ENCODE results near the gene NUPR2. TPM values are rescaled to one million over a fixed set of nuclear protein-coding genes. Genes with fewer than 3 reads are reported as not detected.
A peak's percentile ranks its signal among the peaks of the same experiment; 100 is the strongest.
"Not testable (repeated sequence)": the region's sequence is repeated elsewhere in the genome, so short reads cannot be mapped to it uniquely, and the experiment has no call there.

NUPR2 gene
- total RNA-seq = not detected

GRCh38 chr7:56115852-56116538 lies at the start of gene NUPR2:
TSS of gene NUPR2 (minus strand) at chr7:56116417. CDS start at chr7:56116314, 103 bp downstream.
- H3K4me3 Mint-ChIP-seq = no peak within 1 kb of the TSS

GRCh38 chr7:56157238-56157790 lies 41.1 kb upstream of the NUPR2 start:
- Mint-ChIP-seq H3K4me1 (no peaks in the 10 kb centered on the region), H3K9me3 (peaks cover 17% of the 10 kb centered on the region), H3K27ac (no peak overlapping the region), H3K36me3 (ENCODE audit: low read depth) (no peaks in the 10 kb centered on the region), H3K27me3 (peaks cover 10% of the 10 kb centered on the region), H3K4me3 (no peak overlapping the region)
- ATAC-seq (replicated peaks) = no peak

More at GRCh38 chr7:56115852-56116538, at the start of gene NUPR2:
- H3K36me3 Mint-ChIP-seq (ENCODE audit: low read depth) = no peaks in the 10 kb centered on the region
- ATAC-seq (replicated peaks) = no peak
- no peaks in the 10 kb centered on the region for H3K9me3 Mint-ChIP-seq
- H3K27ac Mint-ChIP-seq = no peak within 1 kb of the TSS
- H3K27me3 Mint-ChIP-seq = peaks cover 4% of the 10 kb centered on the region
- H3K4me1 Mint-ChIP-seq = no peaks in the 10 kb centered on the region

- H3K27ac Mint-ChIP-seq; H3K36me3 Mint-ChIP-seq (ENCODE audit: low read depth); H3K9me3 Mint-ChIP-seq; H3K4me3 Mint-ChIP-seq; H3K4me1 Mint-ChIP-seq; H3K27me3 Mint-ChIP-seq; ATAC-seq (replicated peaks): not testable (repeated sequence)
Observed at GRCh38 chr7:56131062-56131461, 14.8 kb upstream of the NUPR2 start.

GRCh38 chr7:56127241-56127975 lies 11.2 kb upstream of the NUPR2 start:
- H3K9me3 Mint-ChIP-seq = no peaks in the 10 kb centered on the region
- no peaks in the 10 kb centered on the region for H3K27me3 Mint-ChIP-seq
- no peak overlapping the region for H3K4me3 Mint-ChIP-seq
- H3K27ac Mint-ChIP-seq = no peak overlapping the region
- H3K4me1 Mint-ChIP-seq = no peaks in the 10 kb centered on the region
- no peaks in the 10 kb centered on the region for H3K36me3 Mint-ChIP-seq (ENCODE audit: low read depth)
- no peak for ATAC-seq (replicated peaks)

GRCh38 chr7:56125831-56126230 lies 9.6 kb upstream of the NUPR2 start:
- Mint-ChIP-seq H3K27me3 (no peaks in the 10 kb centered on the region), H3K36me3 (ENCODE audit: low read depth) (no peaks in the 10 kb centered on the region)
- no peak for ATAC-seq (replicated peaks)

GRCh38 chr7:56124981-56125380 lies 8.8 kb upstream of the NUPR2 start:
- Mint-ChIP-seq H3K36me3 (ENCODE audit: low read depth) (no peaks in the 10 kb centered on the region), H3K4me3 (no peak overlapping the region), H3K9me3 (no peaks in the 10 kb centered on the region), H3K4me1 (no peaks in the 10 kb centered on the region), H3K27ac (no peak overlapping the region), H3K27me3 (no peaks in the 10 kb centered on the region)
- no peak for ATAC-seq (replicated peaks)

More at GRCh38 chr7:56125831-56126230, 9.6 kb upstream of the NUPR2 start:
- Mint-ChIP-seq H3K9me3 (no peaks in the 10 kb centered on the region), H3K4me1 (no peaks in the 10 kb centered on the region), H3K4me3 (no peak overlapping the region), H3K27ac (no peak overlapping the region)

- H3K9me3 Mint-ChIP-seq = no peaks in the 10 kb centered on the region
- no peak overlapping the region for H3K27ac Mint-ChIP-seq
- no peaks in the 10 kb centered on the region for H3K36me3 Mint-ChIP-seq (ENCODE audit: low read depth)
- no peak overlapping the region for H3K4me3 Mint-ChIP-seq
- ATAC-seq (replicated peaks) = no peak
- no peaks in the 10 kb centered on the region for H3K4me1 Mint-ChIP-seq
- H3K27me3 Mint-ChIP-seq = peaks cover 4% of the 10 kb centered on the region
Observed at GRCh38 chr7:56121440-56121839, 5.2 kb upstream of the NUPR2 start.

GRCh38 chr7:56112244-56112643 lies 4.0 kb downstream of the NUPR2 start:
- not testable (repeated sequence) for H3K36me3 Mint-ChIP-seq (ENCODE audit: low read depth); H3K4me3 Mint-ChIP-seq; ATAC-seq (replicated peaks); H3K27ac Mint-ChIP-seq; H3K9me3 Mint-ChIP-seq; H3K27me3 Mint-ChIP-seq; H3K4me1 Mint-ChIP-seq

GRCh38 chr7:56110611-56111010 lies 5.6 kb downstream of the NUPR2 start:
- Mint-ChIP-seq H3K36me3 (ENCODE audit: low read depth) (peaks cover 11% of the 10 kb centered on the region), H3K27ac (no peak overlapping the region), H3K27me3 (no peaks in the 10 kb centered on the region), H3K9me3 (no peaks in the 10 kb centered on the region), H3K4me1 (peaks cover 14% of the 10 kb centered on the region), H3K4me3 (no peak overlapping the region)
- peak; percentile 22 for ATAC-seq (replicated peaks)

GRCh38 chr7:56107954-56108258 lies 8.3 kb downstream of the NUPR2 start:
- Mint-ChIP-seq H3K27ac (peak overlapping the region; percentile 96), H3K36me3 (ENCODE audit: low read depth) (peaks cover 38% of the 10 kb centered on the region), H3K4me1 (peaks cover 19% of the 10 kb centered on the region), H3K4me3 (peak overlapping the region; percentile 92), H3K9me3 (no peaks in the 10 kb centered on the region), H3K27me3 (no peaks in the 10 kb centered on the region)
- ATAC-seq (replicated peaks) = no peak

- ATAC-seq (replicated peaks) = peak; percentile 99
- peak within 1 kb of the TSS; percentile 96 for H3K27ac Mint-ChIP-seq
- peak within 1 kb of the TSS; percentile 92 for H3K4me3 Mint-ChIP-seq
- H3K4me1 Mint-ChIP-seq = peaks cover 19% of the 10 kb centered on the region
- H3K27me3 Mint-ChIP-seq = no peaks in the 10 kb centered on the region
- H3K9me3 Mint-ChIP-seq = no peaks in the 10 kb centered on the region
- peaks cover 53% of the 10 kb centered on the region for H3K36me3 Mint-ChIP-seq (ENCODE audit: low read depth)
Observed at GRCh38 chr7:56106108-56107073, 9.8 kb downstream of the NUPR2 start, which contains the start of gene CHCHD2. TSS of gene CHCHD2 (minus strand) at chr7:56106476. CDS start at chr7:56106413, 63 bp downstream.

GRCh38 chr7:56105508-56105907 lies 10.7 kb downstream of the NUPR2 start:
- ATAC-seq (replicated peaks) = peak; percentile 41
- Mint-ChIP-seq H3K27me3 (no peaks in the 10 kb centered on the region), H3K36me3 (ENCODE audit: low read depth) (peaks cover 62% of the 10 kb centered on the region), H3K9me3 (no peaks in the 10 kb centered on the region), H3K27ac (peak overlapping the region; percentile 96), H3K4me1 (peaks cover 19% of the 10 kb centered on the region), H3K4me3 (peak overlapping the region; percentile 92)

- peaks cover 76% of the 10 kb centered on the region for H3K36me3 Mint-ChIP-seq (ENCODE audit: low read depth)
- H3K4me3 Mint-ChIP-seq = peak overlapping the region; percentile 92
- not testable (repeated sequence) for ATAC-seq (replicated peaks); H3K27me3 Mint-ChIP-seq; H3K9me3 Mint-ChIP-seq
- peak overlapping the region; percentile 58 for H3K27ac Mint-ChIP-seq
- H3K4me1 Mint-ChIP-seq = peaks cover 19% of the 10 kb centered on the region
Observed at GRCh38 chr7:56104138-56104537, 12.1 kb downstream of the NUPR2 start.

- Mint-ChIP-seq H3K27me3 (no peaks in the 10 kb centered on the region), H3K9me3 (no peaks in the 10 kb centered on the region), H3K27ac (peak overlapping the region; percentile 55), H3K4me3 (no peak overlapping the region), H3K36me3 (ENCODE audit: low read depth) (peaks cover 78% of the 10 kb centered on the region), H3K4me1 (peaks cover 5% of the 10 kb centered on the region)
- no peak for ATAC-seq (replicated peaks)
Observed at GRCh38 chr7:56099653-56100052, 16.6 kb downstream of the NUPR2 start.

All from activated T-helper 17 cell treated with anti-CD3 and anti-CD28 coated beads, Interleukin-2, amount 50 U/mL, for 72 hours (primary cell).